Astrocyte (in vitro differentiated cells and primary cell): ENCODE results near the gene SLC9C1. TPM values are rescaled to one million over a fixed set of nuclear protein-coding genes. Genes with fewer than 3 reads are reported as not detected.

ENCODE experiments used
- DNase-seq: peaks from one replicate; pipeline ENCODE4 v3.0.0-alpha.2; 2010; ENCODE audit warnings: low read depth
- FAIRE-seq: peaks from 2 replicates; lab custom pipeline; 2011; peaks lifted over from hg19 to GRCh38; lab: Jason Lieb, UNC
- H2AFZ ChIP-seq: 2 replicates; pipeline ENCODE4 v1.6.0; 2012; ENCODE audit warnings: low read depth, low read length, inconsistent platforms
- H3K27ac ChIP-seq: 2 replicates; pipeline ENCODE4 v1.5.1; 2011; ENCODE audit warnings: low read depth, low read length, inconsistent platforms
- H3K27me3 ChIP-seq: 2 replicates; pipeline ENCODE4 v1.6.0; 2011; ENCODE audit warnings: low read length, inconsistent platforms; ENCODE audit not compliant: insufficient read depth
- H3K36me3 ChIP-seq: 2 replicates; pipeline ENCODE4 v1.5.1; 2011; ENCODE audit warnings: low read length, inconsistent platforms; ENCODE audit not compliant: insufficient read depth
- H3K4me1 ChIP-seq: 2 replicates; pipeline ENCODE4 v1.5.1; 2011; ENCODE audit warnings: low read length, inconsistent platforms; ENCODE audit not compliant: insufficient read depth
- H3K4me2 ChIP-seq: 2 replicates; pipeline ENCODE4 v1.6.0; 2012; ENCODE audit warnings: low read length, inconsistent platforms
- H3K4me3 ChIP-seq: 2 replicates; pipeline ENCODE4 v1.5.1; 2011; ENCODE audit warnings: low read depth, mild to moderate bottlenecking, low read length, inconsistent platforms; ENCODE audit not compliant: insufficient read depth
- H3K79me2 ChIP-seq: 2 replicates; pipeline ENCODE4 v1.6.0; 2012; ENCODE audit warnings: mild to moderate bottlenecking, low read length, inconsistent platforms; ENCODE audit not compliant: insufficient read depth
- H3K9ac ChIP-seq: 2 replicates; pipeline ENCODE4 v1.6.0; 2012; ENCODE audit warnings: mild to moderate bottlenecking, low read length, inconsistent platforms
- H3K9me3 ChIP-seq: 2 replicates; pipeline ENCODE4 v1.5.1; 2012; ENCODE audit warnings: low read depth, mild to moderate bottlenecking, low read length, inconsistent platforms; ENCODE audit not compliant: insufficient read depth
- H4K20me1 ChIP-seq: 2 replicates; pipeline ENCODE4 v1.6.0; 2012; ENCODE audit warnings: low read length, inconsistent platforms; ENCODE audit not compliant: insufficient read depth
- H3K27ac Mint-ChIP-seq: one replicate; pipeline ENCODE4 v1.8.0; 2021; ENCODE audit warnings: mild to moderate bottlenecking, mixed read lengths; ENCODE audit not compliant: unreplicated experiment
- H3K27me3 Mint-ChIP-seq: one replicate; pipeline ENCODE4 v1.8.0; 2021; ENCODE audit warnings: low read depth, mixed read lengths; ENCODE audit not compliant: unreplicated experiment
- H3K36me3 Mint-ChIP-seq: one replicate; pipeline ENCODE4 v1.8.0; 2021; ENCODE audit warnings: low read depth, mixed read lengths; ENCODE audit not compliant: unreplicated experiment
- H3K4me1 Mint-ChIP-seq: one replicate; pipeline ENCODE4 v1.8.0; 2021; ENCODE audit warnings: low read depth, mixed read lengths; ENCODE audit not compliant: unreplicated experiment
- H3K4me3 Mint-ChIP-seq: one replicate; pipeline ENCODE4 v1.8.0; 2021; ENCODE audit warnings: mild to moderate bottlenecking, moderate library complexity, mixed read lengths; ENCODE audit not compliant: unreplicated experiment
- H3K9me3 Mint-ChIP-seq: one replicate; pipeline ENCODE4 v1.8.0; 2021; ENCODE audit warnings: mild to moderate bottlenecking, mixed read lengths; ENCODE audit not compliant: unreplicated experiment
- EZH2 ChIP-seq: IDR thresholded peaks from 2 replicates; pipeline ENCODE4 v1.6.1; 2012; ENCODE audit warnings: mild to moderate bottlenecking, low read length, inconsistent platforms; ENCODE audit not compliant: insufficient read depth
- total RNA-seq: library from RNA; stranded (reverse); gene quantifications from 2 replicates; pipeline ENCODE4 v1.2.1, GENCODE V29; 2021
- TF ChIP-seq, protein P1 (sequence below): IDR thresholded peaks from 2 replicates; pipeline ENCODE4 v1.5.1; 2011; ENCODE audit warnings: low read depth, mild to moderate bottlenecking, inconsistent platforms, low read length, moderate library complexity; ENCODE audit not compliant: insufficient read depth

SLC9C1 gene
- total RNA-seq, 1 donor from 2014 or later = not detected

GRCh38 chr3:112132975-112133448 lies 161.0 kb downstream of the SLC9C1 start, which contains the start of gene GCSAM:
Gene GCSAM, minus strand, starts transcription at chr3:112133248. Its CDS starts 128 bp downstream, at chr3:112133120.
- Histone ChIP-seq H3K4me3 (no peak within 1 kb of the TSS), H3K27me3 (no peaks in the 10 kb centered on the region), H3K9me3 (no peaks in the 10 kb centered on the region), H3K9ac (no peak within 1 kb of the TSS), H3K79me2 (no peaks in the 10 kb centered on the region), H3K4me2 (no peak within 1 kb of the TSS), H2AFZ (no peak within 1 kb of the TSS), H3K4me1 (peaks cover 2% of the 10 kb centered on the region), H4K20me1 (no peaks in the 10 kb centered on the region), H3K27ac (no peak within 1 kb of the TSS), H3K36me3 (no peaks in the 10 kb centered on the region)
- Mint-ChIP-seq H3K27me3 (no peaks in the 10 kb centered on the region), H3K27ac (no peak within 1 kb of the TSS), H3K4me1 (peaks cover 7% of the 10 kb centered on the region), H3K9me3 (no peaks in the 10 kb centered on the region), H3K4me3 (no peak within 1 kb of the TSS), H3K36me3 (peaks cover 6% of the 10 kb centered on the region)
- FAIRE-seq (no peak), DNase-seq (no peak)
- TF ChIP-seq, protein P1, sequence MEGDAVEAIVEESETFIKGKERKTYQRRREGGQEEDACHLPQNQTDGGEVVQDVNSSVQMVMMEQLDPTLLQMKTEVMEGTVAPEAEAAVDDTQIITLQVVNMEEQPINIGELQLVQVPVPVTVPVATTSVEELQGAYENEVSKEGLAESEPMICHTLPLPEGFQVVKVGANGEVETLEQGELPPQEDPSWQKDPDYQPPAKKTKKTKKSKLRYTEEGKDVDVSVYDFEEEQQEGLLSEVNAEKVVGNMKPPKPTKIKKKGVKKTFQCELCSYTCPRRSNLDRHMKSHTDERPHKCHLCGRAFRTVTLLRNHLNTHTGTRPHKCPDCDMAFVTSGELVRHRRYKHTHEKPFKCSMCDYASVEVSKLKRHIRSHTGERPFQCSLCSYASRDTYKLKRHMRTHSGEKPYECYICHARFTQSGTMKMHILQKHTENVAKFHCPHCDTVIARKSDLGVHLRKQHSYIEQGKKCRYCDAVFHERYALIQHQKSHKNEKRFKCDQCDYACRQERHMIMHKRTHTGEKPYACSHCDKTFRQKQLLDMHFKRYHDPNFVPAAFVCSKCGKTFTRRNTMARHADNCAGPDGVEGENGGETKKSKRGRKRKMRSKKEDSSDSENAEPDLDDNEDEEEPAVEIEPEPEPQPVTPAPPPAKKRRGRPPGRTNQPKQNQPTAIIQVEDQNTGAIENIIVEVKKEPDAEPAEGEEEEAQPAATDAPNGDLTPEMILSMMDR = no peak
- no peak for TF ChIP-seq EZH2

DNA sequence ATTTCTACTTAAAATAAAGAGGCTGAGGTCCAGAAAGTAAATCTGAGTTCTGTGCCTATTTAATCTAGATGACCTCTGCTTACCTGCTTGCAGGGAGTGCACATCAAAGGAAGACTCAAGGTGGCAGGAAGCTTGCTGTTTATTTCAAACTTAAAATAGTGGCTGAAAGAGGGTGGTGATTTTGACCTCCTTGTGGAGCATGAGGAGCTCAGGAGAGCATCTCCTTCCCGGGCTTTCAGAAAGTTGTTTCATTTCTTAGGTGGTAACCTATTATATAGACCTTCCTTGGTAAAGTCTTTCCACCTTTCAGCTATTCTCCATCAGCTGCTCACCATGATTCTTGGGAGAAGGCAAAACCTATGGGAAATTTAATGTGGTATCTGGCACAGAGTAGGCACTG lies 161.5 kb downstream of the SLC9C1 start:
- Histone ChIP-seq H3K27me3 (no peaks in the 10 kb centered on the region), H3K27ac (no peak overlapping the region), H3K4me1 (peaks cover 2% of the 10 kb centered on the region), H3K79me2 (no peaks in the 10 kb centered on the region), H3K36me3 (no peaks in the 10 kb centered on the region), H3K4me3 (no peak overlapping the region), H3K9me3 (no peaks in the 10 kb centered on the region), H4K20me1 (no peaks in the 10 kb centered on the region), H2AFZ (no peak overlapping the region), H3K9ac (no peak overlapping the region), H3K4me2 (no peak overlapping the region)
- Mint-ChIP-seq H3K4me3 (no peak overlapping the region), H3K27ac (no peak overlapping the region), H3K4me1 (peaks cover 7% of the 10 kb centered on the region), H3K9me3 (no peaks in the 10 kb centered on the region), H3K27me3 (no peaks in the 10 kb centered on the region), H3K36me3 (peaks cover 6% of the 10 kb centered on the region)
- FAIRE-seq = no peak
- TF ChIP-seq, protein P1 = no peak
- TF ChIP-seq EZH2 = no peak
- DNase-seq = no peak

- H3K4me1 ChIP-seq = peaks cover 2% of the 10 kb centered on the region
- no peak overlapping the region for H3K4me3 ChIP-seq
- no peak overlapping the region for H3K4me2 ChIP-seq
- H3K4me3 Mint-ChIP-seq = no peak overlapping the region
- H3K79me2 ChIP-seq = no peaks in the 10 kb centered on the region
- H3K36me3 Mint-ChIP-seq = peaks cover 6% of the 10 kb centered on the region
- FAIRE-seq (no peak), DNase-seq (no peak)
- H3K27ac Mint-ChIP-seq = no peak overlapping the region
- H2AFZ ChIP-seq = no peak overlapping the region
- H3K9ac ChIP-seq = no peak overlapping the region
- H3K9me3 Mint-ChIP-seq = no peaks in the 10 kb centered on the region
- no peaks in the 10 kb centered on the region for H3K27me3 ChIP-seq
- H3K27ac ChIP-seq = no peak overlapping the region
- peaks cover 7% of the 10 kb centered on the region for H3K4me1 Mint-ChIP-seq
- no peaks in the 10 kb centered on the region for H3K27me3 Mint-ChIP-seq
- no peaks in the 10 kb centered on the region for H3K9me3 ChIP-seq
- H4K20me1 ChIP-seq = no peaks in the 10 kb centered on the region
- no peak for TF ChIP-seq EZH2
- H3K36me3 ChIP-seq = no peaks in the 10 kb centered on the region
These were observed 161.9 kb downstream of the SLC9C1 start for GRCh38 chr3:112132088-112132487.
